AG10803 (cell line): ENCODE measurements around the gene GAL3ST2.
"Not testable (repeated sequence)": the region's sequence is repeated elsewhere in the genome, so short reads cannot be mapped to it uniquely, and the experiment has no call there.

Experiments used
- DNase-seq: peaks from one replicate; pipeline ENCODE4 v3.0.0; 2010; ENCODE audit warnings: low read depth
- H3K4me3 ChIP-seq: 2 replicates; pipeline ENCODE4 v1.5.1; 2011; ENCODE audit warnings: mild to moderate bottlenecking, low read length, control low read depth
- CTCF ChIP-seq: conservative IDR thresholded peaks from 2 replicates; pipeline ENCODE4 v1.5.1; 2011; ENCODE audit warnings: mild to moderate bottlenecking, low read length, control low read depth, inconsistent platforms

Gene GAL3ST2

GRCh38 chr2:241817126-241817820 is 40.7 kb downstream of the GAL3ST2 start:
- TF ChIP-seq CTCF = no peak
- DNase-seq = no peak

GRCh38 chr2:241817821-241818215 is 41.2 kb downstream of the GAL3ST2 start:
- not testable (repeated sequence) for H3K4me3 ChIP-seq, DNase-seq

More at GRCh38 chr2:241817126-241817820, 40.7 kb downstream of the GAL3ST2 start:
- H3K4me3 ChIP-seq = no peak overlapping the region

GRCh38 chr2:241818229-241818942 is 41.8 kb downstream of the GAL3ST2 start:
- no peak for DNase-seq
- H3K4me3 ChIP-seq = no peak overlapping the region
- TF ChIP-seq CTCF = no peak

- no peak for TF ChIP-seq CTCF
- H3K4me3 ChIP-seq = no peak overlapping the region
- DNase-seq = no peak
Measured at GRCh38 chr2:241818943-241819270, 42.3 kb downstream of the GAL3ST2 start.

- not testable (repeated sequence) for DNase-seq, H3K4me3 ChIP-seq
Measured at GRCh38 chr2:241819947-241820624, 43.5 kb downstream of the GAL3ST2 start.

GRCh38 chr2:241820625-241821384 is 44.2 kb downstream of the GAL3ST2 start:
- no peak for DNase-seq
- TF ChIP-seq CTCF = no peak
- no peak overlapping the region for H3K4me3 ChIP-seq

- no peak overlapping the region for H3K4me3 ChIP-seq
- TF ChIP-seq CTCF = no peak
- DNase-seq = no peak
Measured at GRCh38 chr2:241821460-241822263, 45.0 kb downstream of the GAL3ST2 start.
